HG02642 (cell line): ENCODE measurements around the gene MCRIP1.

ENCODE experiments used
- ATAC-seq: cut with Tn5 transposase; IDR thresholded peaks from one replicate; pipeline ENCODE4 v1.9.1; 2021; ENCODE audit warnings: mild to moderate bottlenecking; ENCODE audit not compliant: unreplicated experiment, poor library complexity

MCRIP1 gene

GRCh38 chr17:81807210-81807719, 25.8 kb downstream of the MCRIP1 start:
- no peak for ATAC-seq

- ATAC-seq = no peak
These were observed 26.5 kb downstream of the MCRIP1 start for GRCh38 chr17:81806461-81807209.

- no peak for ATAC-seq
These were observed 27.2 kb downstream of the MCRIP1 start for GRCh38 chr17:81805707-81806460.

GRCh38 chr17:81804559-81805399, 28.3 kb downstream of the MCRIP1 start:
- ATAC-seq = no peak

GRCh38 chr17:81803728-81804558, 29.1 kb downstream of the MCRIP1 start, which contains the start of gene GCGR:
GCGR (plus strand) TSS chr17:81804150; CDS start chr17:81809019, 4,869 bp downstream.
- ATAC-seq = no peak

GRCh38 chr17:81802856-81803643, 30.0 kb downstream of the MCRIP1 start:
- ATAC-seq = no peak

GRCh38 chr17:81802048-81802758, 30.9 kb downstream of the MCRIP1 start:
- no peak for ATAC-seq

GRCh38 chr17:81801327-81801726, 31.8 kb downstream of the MCRIP1 start:
- ATAC-seq = no peak

- ATAC-seq = no peak
These were observed 38.6 kb downstream of the MCRIP1 start for GRCh38 chr17:81794509-81794908.

- no peak for ATAC-seq
These were observed 39.0 kb downstream of the MCRIP1 start for GRCh38 chr17:81794074-81794476.

- no peak for ATAC-seq
These were observed 40.1 kb downstream of the MCRIP1 start for GRCh38 chr17:81792675-81793615.
